GM12892 (cell line): ENCODE measurements around the gene SPRYD7.

Source experiments
- POLR2A ChIP-seq: IDR thresholded peaks from 2 replicates; pipeline ENCODE4 v1.6.1; 2011; ENCODE audit warnings: low read depth, low read length, control low read depth
- POLR2AphosphoS5 ChIP-seq: IDR thresholded peaks from 2 replicates; pipeline ENCODE4 v1.6.1; 2011; ENCODE audit warnings: low read depth, low read length, control low read depth
- TAF1 ChIP-seq: IDR thresholded peaks from 2 replicates; pipeline ENCODE4 v1.6.1; 2011; ENCODE audit warnings: low read depth, mild to moderate bottlenecking, control low read depth, low read length, borderline replicate concordance

GRCh38 chr13:49925881-49926418 lies 10.2 kb downstream of the SPRYD7 start:
- TF ChIP-seq POLR2A, result no peak
- TF ChIP-seq POLR2AphosphoS5, result no peak
- TF ChIP-seq TAF1, result no peak
